K562 (cell line): Measurements from ENCODE around the gene MYMX. TPM values are rescaled to one million over a fixed set of nuclear protein-coding genes. Genes with fewer than 3 reads are reported as not detected.

Experiments
- CBX1 ChIP-seq: sonication (generic); IDR thresholded peaks from 2 replicates; pipeline ENCODE4 v1.6.1; 2016; ENCODE audit warnings: antibody characterized with exemption, low read depth, mild to moderate bottlenecking
- CTCFL ChIP-seq: IDR thresholded peaks from 2 replicates; pipeline ENCODE4 v1.6.1; 2011; ENCODE audit warnings: borderline replicate concordance, low read depth, mild to moderate bottlenecking, moderate library complexity, low read length; ENCODE audit not compliant: insufficient read depth, poor library complexity, severe bottlenecking
- GABPB2 ChIP-seq: fragments of 250-450 bp; sonication (Bioruptor Pico); conservative IDR thresholded peaks from 2 replicates; pipeline ENCODE4 v1.5.1; 2021; ENCODE audit warnings: mild to moderate bottlenecking
- JUND ChIP-seq, 2 experiments: IDR thresholded peaks; 2 replicates in 1 of 2; 3 replicates in 1 of 2; pipeline ENCODE4 v1.6.1; 2011; ENCODE audit warnings: borderline replicate concordance in 2 of 2, low read depth in 2 of 2, low read length in 2 of 2, improper control_type of control experiment in 1 of 2, missing biosample characterization in 1 of 2, missing genetic modification characterization in 1 of 2, missing genetic modification reagents in 1 of 2
- MCM5 ChIP-seq: fragments of 450-650 bp; IDR thresholded peaks from 2 replicates; pipeline ENCODE4 v1.6.1; 2016; ENCODE audit warnings: low read depth
- MED1 ChIP-seq: sonication (generic); formaldehyde crosslinking; IDR thresholded peaks from 2 replicates; pipeline ENCODE4 v1.8.1; 2023; ENCODE audit warnings: missing genetic modification reagents, borderline replicate concordance
- NR0B1 ChIP-seq: fragments of 450-650 bp; IDR thresholded peaks from one replicate; pipeline ENCODE4 v1.6.1; 2018; ENCODE audit warnings: mild to moderate bottlenecking, moderate library complexity; ENCODE audit not compliant: partially characterized antibody
- RAD21 ChIP-seq, 2 experiments: fragments of 250-450 bp in 1 of 2; fragments of 450-650 bp in 1 of 2; sonication (Bioruptor Pico) in 1 of 2; formaldehyde crosslinking in 1 of 2; IDR thresholded peaks in 1 of 2; conservative IDR thresholded peaks in 1 of 2; 2 replicates each; pipeline versions ENCODE4 v1.4.0 to v1.8.0; 2020 to 2022; ENCODE audit warnings: mild to moderate bottlenecking in 2 of 2, moderate library complexity in 1 of 2
- RFX7 ChIP-seq: fragments of 250-450 bp; sonication (Bioruptor Pico); IDR thresholded peaks from 2 replicates; pipeline ENCODE4 v1.5.1; 2021; ENCODE audit warnings: mild to moderate bottlenecking
- SMAD1 ChIP-seq: fragments of 150-350 bp; IDR thresholded peaks from 2 replicates; pipeline ENCODE4 v1.6.1; 2014; ENCODE audit warnings: low read length, low read depth; ENCODE audit not compliant: partially characterized antibody
- VEZF1 ChIP-seq: fragments of 200-800 bp; sonication (Bioruptor generic); IDR thresholded peaks from 2 replicates; pipeline ENCODE4 v1.6.1; 2017; ENCODE audit warnings: missing genetic modification characterization, missing compliant biosample characterization
- polyA plus RNA-seq, 8 experiments: library from polyadenylated mRNA; depleted of rRNA in 4 of 8; stranded (reverse) in 5 of 8; unstranded in 3 of 8; fragments of >200 nt; fragmentation: Nextera tagmentation in 2 of 8; fragmentation: Illumina TruSeq in 1 of 8; extraction: Ambion mirVana in 2 of 8; extraction: Trizol in 1 of 8; gene quantifications; 2 replicates each; pipeline versions ENCODE4 v1.2.1 to v1.2.3, GENCODE V29; 2011 to 2014; ENCODE audit warnings: inconsistent platforms in 1 of 8, missing spikeins in 1 of 8
- total RNA-seq, 7 experiments: library from RNA; depleted of rRNA in 6 of 7; stranded (reverse); fragments of >200 nt in 6 of 7; fragmentation: Illumina TruSeq in 2 of 7; extraction: Trizol in 2 of 7; gene quantifications; 2 replicates each; pipeline versions ENCODE4 v1.2.1 to v1.2.3, GENCODE V29; 2011 to 2021; ENCODE audit warnings: low replicate concordance in 1 of 7
- TF ChIP-seq, protein P1 (sequence below), 2 experiments: fragments of 450-650 bp; IDR thresholded peaks; 2 replicates each; pipeline ENCODE4 v1.6.1; 2016; ENCODE audit warnings: mild to moderate bottlenecking in 2 of 2, borderline replicate concordance in 1 of 2, low read depth in 1 of 2, moderate library complexity in 1 of 2
- TF ChIP-seq, protein P2 (sequence below): sonication (generic); formaldehyde crosslinking; IDR thresholded peaks from 2 replicates; pipeline ENCODE4 v1.9.0; 2022; ENCODE audit warnings: mild to moderate bottlenecking, missing genetic modification reagents

MYMX gene
- total and polyA plus RNA-seq, 9 of the 15 experiments (the other 6 are each of a cell fraction or from before 2014, with no cell fraction given) = 0.12 TPM; not detected in 8

DNA sequence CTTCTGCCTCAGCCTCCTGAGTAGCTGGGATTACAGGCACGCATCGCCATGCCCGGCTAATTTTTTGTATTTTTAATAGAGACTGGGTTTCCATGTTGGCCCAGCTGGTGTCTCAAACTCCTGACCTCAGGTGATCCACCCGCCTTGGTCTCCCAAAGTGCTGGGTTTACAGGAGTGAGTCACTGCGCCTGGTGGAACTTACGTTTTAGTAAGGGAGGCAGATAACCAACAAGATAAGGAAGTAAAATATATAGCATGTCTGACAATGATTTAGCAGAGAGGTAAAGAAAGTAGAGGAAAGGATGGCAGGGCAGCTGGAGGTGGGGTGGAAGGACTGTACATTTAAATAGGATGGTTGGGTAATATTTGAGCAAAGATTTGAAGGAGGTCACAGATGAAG lies 12.8 kb upstream of the MYMX start (continued):
- no peak for TF ChIP-seq RAD21 (CRISPR knock-in tag; conservative IDR thresholded peaks at IDR 0.05 in 1 of 2, IDR thresholded peaks at IDR 0.05 in 1 of 2)
- TF ChIP-seq, protein P1, sequence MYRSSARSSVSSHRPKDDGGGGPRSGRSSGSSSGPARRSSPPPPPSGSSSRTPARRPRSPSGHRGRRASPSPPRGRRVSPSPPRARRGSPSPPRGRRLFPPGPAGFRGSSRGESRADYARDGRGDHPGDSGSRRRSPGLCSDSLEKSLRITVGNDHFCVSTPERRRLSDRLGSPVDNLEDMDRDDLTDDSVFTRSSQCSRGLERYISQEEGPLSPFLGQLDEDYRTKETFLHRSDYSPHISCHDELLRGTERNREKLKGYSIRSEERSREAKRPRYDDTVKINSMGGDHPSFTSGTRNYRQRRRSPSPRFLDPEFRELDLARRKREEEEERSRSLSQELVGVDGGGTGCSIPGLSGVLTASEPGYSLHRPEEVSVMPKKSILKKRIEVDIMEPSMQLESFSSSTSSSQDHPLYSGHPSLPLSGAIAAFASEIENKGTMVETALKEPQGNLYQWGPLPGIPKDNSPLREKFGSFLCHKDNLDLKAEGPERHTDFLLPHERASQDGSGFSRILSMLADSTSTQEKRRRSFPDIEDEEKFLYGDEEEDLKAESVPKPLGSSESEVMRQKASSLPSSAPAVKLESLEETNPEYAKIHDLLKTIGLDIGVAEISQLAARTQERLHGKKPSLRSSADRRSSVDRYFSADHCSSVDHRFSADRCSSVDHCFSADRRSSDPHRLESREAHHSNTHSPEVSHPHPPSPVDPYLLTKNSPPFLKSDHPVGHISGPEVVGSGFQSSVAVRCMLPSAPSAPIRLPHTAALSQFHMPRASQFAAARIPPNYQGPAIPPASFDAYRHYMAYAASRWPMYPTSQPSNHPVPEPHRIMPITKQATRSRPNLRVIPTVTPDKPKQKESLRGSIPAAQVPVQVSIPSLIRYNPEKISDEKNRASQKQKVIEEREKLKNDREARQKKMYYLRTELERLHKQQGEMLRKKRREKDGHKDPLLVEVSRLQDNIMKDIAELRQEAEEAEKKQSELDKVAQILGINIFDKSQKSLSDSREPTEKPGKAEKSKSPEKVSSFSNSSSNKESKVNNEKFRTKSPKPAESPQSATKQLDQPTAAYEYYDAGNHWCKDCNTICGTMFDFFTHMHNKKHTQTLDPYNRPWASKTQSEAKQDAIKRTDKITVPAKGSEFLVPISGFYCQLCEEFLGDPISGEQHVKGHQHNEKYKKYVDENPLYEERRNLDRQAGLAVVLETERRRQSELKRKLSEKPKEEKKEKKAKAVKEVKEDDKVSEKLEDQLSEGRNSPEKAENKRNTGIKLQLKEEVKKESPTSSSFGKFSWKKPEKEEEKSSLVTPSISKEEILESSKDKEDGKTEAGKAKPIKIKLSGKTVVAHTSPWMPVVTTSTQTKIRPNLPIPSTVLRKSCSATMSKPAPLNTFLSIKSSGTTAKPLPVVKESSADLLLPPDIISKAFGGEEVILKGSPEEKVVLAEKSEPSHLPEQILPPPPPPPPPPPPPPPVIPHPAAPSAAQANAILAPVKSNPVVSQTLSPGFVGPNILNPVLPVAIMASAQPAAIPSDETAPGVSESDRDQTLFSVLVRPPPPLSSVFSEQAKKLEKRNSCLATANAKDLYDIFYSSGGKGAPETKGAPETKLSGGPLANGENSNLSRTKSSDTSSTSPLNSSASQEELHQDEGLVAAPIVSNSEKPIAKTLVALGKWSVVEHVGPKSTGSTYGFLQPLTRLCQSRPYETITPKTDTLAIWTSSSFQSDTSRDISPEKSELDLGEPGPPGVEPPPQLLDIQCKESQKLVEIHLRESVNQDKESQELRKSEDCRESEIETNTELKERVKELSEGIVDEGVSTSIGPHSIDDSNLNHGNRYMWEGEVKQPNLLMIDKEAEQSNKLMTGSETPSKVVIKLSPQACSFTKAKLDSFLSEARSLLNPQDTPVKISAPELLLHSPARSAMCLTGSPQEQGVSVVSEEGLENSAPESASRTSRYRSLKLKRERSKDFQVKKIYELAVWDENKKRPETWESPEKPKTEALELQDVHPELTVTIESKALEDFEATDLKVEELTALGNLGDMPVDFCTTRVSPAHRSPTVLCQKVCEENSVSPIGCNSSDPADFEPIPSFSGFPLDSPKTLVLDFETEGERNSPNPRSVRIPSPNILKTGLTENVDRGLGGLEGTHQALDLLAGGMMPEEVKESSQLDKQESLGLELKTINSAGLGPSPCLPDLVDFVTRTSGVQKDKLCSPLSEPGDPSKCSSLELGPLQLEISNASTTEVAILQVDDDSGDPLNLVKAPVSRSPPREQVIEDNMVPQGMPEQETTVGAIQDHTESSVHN (IDR thresholded peaks at IDR 0.05; ENCODE audit: borderline replicate concordance in 1 of 2, low read depth in 1 of 2) = peak in 1 of 2 experiments; percentile 75; a peak in 2 of 4 replicates
- no peak for TF ChIP-seq GABPB2 (CRISPR knock-in tag)
- TF ChIP-seq RFX7 (CRISPR knock-in tag) = no peak
- TF ChIP-seq JUND (IDR thresholded peaks at IDR 0.05; ENCODE audit: borderline replicate concordance, low read depth, low read length) = peak; percentile 96
- peak; percentile 91; the same call in 1 of the 3 replicates for TF ChIP-seq JUND (tag; IDR thresholded peaks at IDR 0.05; ENCODE audit: borderline replicate concordance, low read depth, low read length)
- TF ChIP-seq NR0B1 = no peak
- no peak for TF ChIP-seq CTCFL
- no peak for TF ChIP-seq CBX1
- TF ChIP-seq, protein P2, sequence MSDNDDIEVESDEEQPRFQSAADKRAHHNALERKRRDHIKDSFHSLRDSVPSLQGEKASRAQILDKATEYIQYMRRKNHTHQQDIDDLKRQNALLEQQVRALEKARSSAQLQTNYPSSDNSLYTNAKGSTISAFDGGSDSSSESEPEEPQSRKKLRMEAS (CRISPR knock-in tag) = no peak
- no peak for TF ChIP-seq SMAD1
- TF ChIP-seq MED1 (CRISPR knock-in tag) = no peak
- TF ChIP-seq MCM5 = no peak
- TF ChIP-seq VEZF1 (CRISPR knock-in tag) = 0 out of 2 replicates have a peak, but pooled peaks have one; percentile 41
